ENCODE data around the gene ARHGEF7.

- TF ChIP-seq ZNF274 (IDR thresholded peaks at IDR 0.05; ENCODE audit: low read depth, low read length) (no peak), SUZ12 (IDR thresholded peaks at IDR 0.05; ENCODE audit: extremely low read depth, insufficient read depth, insufficient read length) (no peak), YY1 (IDR thresholded peaks at IDR 0.05; ENCODE audit: insufficient read depth, insufficient read length) (no peak)
These were observed 189.6 kb downstream of the ARHGEF7 start for GRCh38 chr13:111304603-111305289.
